H1 (cell line): ENCODE data around the gene BAIAP2. TPM values are rescaled to one million over a fixed set of nuclear protein-coding genes. Genes with fewer than 3 reads are reported as not detected.

ENCODE experiments used
- CTCF ChIA-PET: fragments of 300-600 bp; sonication (Branson Sonifier 250); formaldehyde crosslinking; loops from one replicate; lab custom pipeline; 2021; ENCODE audit not compliant: partially characterized antibody; lab: Charles Lee
- POLR2A ChIA-PET: fragments of 300-600 bp; sonication (Branson Sonifier 250); formaldehyde crosslinking; loops from one replicate; lab custom pipeline; 2021; ENCODE audit warnings: inconsistent platforms; ENCODE audit not compliant: partially characterized antibody; lab: Charles Lee
- DNase-seq, 2 experiments: peaks; one replicate each; pipeline versions ENCODE4 v3.0.0 to v3.0.0-alpha.2; 2010 to 2022; ENCODE audit warnings: low spot score in 2 of 2, low read depth in 1 of 2, mixed read lengths in 1 of 2
- FAIRE-seq: peaks from 2 replicates; lab custom pipeline; 2011; peaks lifted over from hg19 to GRCh38; lab: Jason Lieb, UNC
- H2AFZ ChIP-seq: 2 replicates; pipeline ENCODE4 v1.8.1; 2012; ENCODE audit warnings: low read length, inconsistent platforms
- H2AK5ac ChIP-seq: 2 replicates; pipeline ENCODE4 v1.6.1; 2013; ENCODE audit warnings: low read depth, low read length
- H2BK120ac ChIP-seq: replicated peaks from 2 replicates; pipeline ENCODE3; 2013; ENCODE audit warnings: low read depth, low read length, inconsistent platforms
- H2BK12ac ChIP-seq: 2 replicates; pipeline ENCODE4 v1.6.1; 2013; ENCODE audit warnings: low read depth, low read length
- H2BK15ac ChIP-seq: 2 replicates; pipeline ENCODE4 v1.6.1; 2013; ENCODE audit warnings: low read length
- H2BK20ac ChIP-seq: 2 replicates; pipeline ENCODE4 v1.6.1; 2013; ENCODE audit warnings: low read length
- H2BK5ac ChIP-seq: 2 replicates; pipeline ENCODE4 v1.6.1; 2013; ENCODE audit warnings: low read depth, low read length
- H3K14ac ChIP-seq: 2 replicates; pipeline ENCODE4 v1.6.1; 2013; ENCODE audit warnings: inconsistent platforms; ENCODE audit not compliant: insufficient read length
- H3K18ac ChIP-seq: 2 replicates; pipeline ENCODE4 v1.6.1; 2013; ENCODE audit warnings: low read length; ENCODE audit errors: extremely low read depth
- H3K23ac ChIP-seq: 2 replicates; pipeline ENCODE4 v1.6.1; 2013; ENCODE audit warnings: inconsistent platforms; ENCODE audit not compliant: insufficient read length
- H3K23me2 ChIP-seq: 2 replicates; pipeline ENCODE4 v1.6.1; 2013; ENCODE audit warnings: low read depth, low read length
- H3K27ac ChIP-seq: 2 replicates; pipeline ENCODE4 v1.6.1; 2011; ENCODE audit warnings: low read depth, low read length, inconsistent platforms
- H3K27me3 ChIP-seq, 4 experiments: replicated peaks in 1 of 4; 1 replicate in 1 of 4; 2 replicates in 3 of 4; pipeline versions ENCODE4 v1.6.1 to v1.8.1; 2011 to 2013; ENCODE audit warnings: low read length in 3 of 4, mild to moderate bottlenecking in 3 of 4, inconsistent platforms in 2 of 4, mixed read lengths in 2 of 4, moderate library complexity in 1 of 4; ENCODE audit not compliant: control insufficient read depth in 3 of 4, insufficient read depth in 3 of 4; ENCODE audit errors: extremely low read depth in 1 of 4
- H3K36me3 ChIP-seq, 4 experiments: 2 replicates each; pipeline versions ENCODE4 v1.6.1 to v1.8.1; 2011 to 2013; ENCODE audit warnings: mild to moderate bottlenecking in 4 of 4, low read length in 3 of 4, moderate library complexity in 2 of 4, control low read depth in 1 of 4, inconsistent platforms in 1 of 4; ENCODE audit not compliant: insufficient read depth in 4 of 4, control insufficient read depth in 2 of 4
- H3K4ac ChIP-seq: replicated peaks from 2 replicates; pipeline ENCODE3; 2013; ENCODE audit warnings: low read length, low read depth, mixed read lengths, inconsistent platforms; ENCODE audit not compliant: insufficient read length
- H3K4me1 ChIP-seq, 4 experiments: replicated peaks in 1 of 4; 1 replicate in 1 of 4; 2 replicates in 3 of 4; pipeline versions ENCODE4 v1.6.1 to v1.8.1; 2011 to 2013; ENCODE audit warnings: low read length in 3 of 4, inconsistent platforms in 2 of 4, mixed read lengths in 1 of 4; ENCODE audit not compliant: insufficient read depth in 4 of 4, control insufficient read depth in 3 of 4
- H3K4me2 ChIP-seq, 2 experiments: 2 replicates each; pipeline versions ENCODE4 v1.6.1 to v1.8.1; 2011 to 2013; ENCODE audit warnings: low read depth in 2 of 2, low read length in 2 of 2, control low read depth in 1 of 2, inconsistent platforms in 1 of 2, mild to moderate bottlenecking in 1 of 2; ENCODE audit not compliant: insufficient read depth in 1 of 2
- H3K4me3 ChIP-seq, 4 experiments: fragments of 200-600, 300-600 bp in 1 of 4; sonication (generic), shearing (Covaris generic), sonication (Bioruptor Twin) in 1 of 4; 2 replicates each; pipeline versions ENCODE4 v1.5.1 to v1.8.1; 2011 to 2016; ENCODE audit warnings: low read length in 4 of 4, low read depth in 3 of 4, control low read depth in 2 of 4, inconsistent platforms in 2 of 4, mild to moderate bottlenecking in 2 of 4, mixed read lengths in 1 of 4, moderate library complexity in 1 of 4; ENCODE audit not compliant: insufficient read depth in 2 of 4; ENCODE audit errors: extremely low read depth in 1 of 4
- H3K56ac ChIP-seq: replicated peaks from 2 replicates; pipeline ENCODE3; 2013; ENCODE audit warnings: low read depth, mild to moderate bottlenecking, mixed read lengths, low read length, inconsistent platforms; ENCODE audit not compliant: insufficient read length
- H3K79me1 ChIP-seq: 2 replicates; pipeline ENCODE4 v1.6.1; 2013; ENCODE audit warnings: low read depth, low read length, control low read depth
- H3K79me2 ChIP-seq, 2 experiments: 2 replicates each; pipeline versions ENCODE4 v1.6.1 to v1.8.1; 2012 to 2013; ENCODE audit warnings: low read length in 2 of 2, mild to moderate bottlenecking in 2 of 2, inconsistent platforms in 1 of 2; ENCODE audit not compliant: insufficient read depth in 2 of 2, control insufficient read depth in 1 of 2
- H3K9ac ChIP-seq, 4 experiments: replicated peaks in 1 of 4; 1 replicate in 1 of 4; 2 replicates in 3 of 4; pipeline versions ENCODE4 v1.6.1 to v1.8.1; 2011 to 2013; ENCODE audit warnings: low read depth in 3 of 4, low read length in 3 of 4, control low read depth in 2 of 4, mild to moderate bottlenecking in 2 of 4, moderate library complexity in 2 of 4, inconsistent platforms in 1 of 4; ENCODE audit errors: extremely low read depth in 1 of 4
- H3K9me3 ChIP-seq, 2 experiments: 2 replicates each; pipeline versions ENCODE4 v1.6.1 to v1.8.1; 2012 to 2013; ENCODE audit warnings: mild to moderate bottlenecking in 2 of 2, moderate library complexity in 2 of 2, control low read depth in 1 of 2, inconsistent platforms in 1 of 2, low read depth in 1 of 2, low read length in 1 of 2, mixed read lengths in 1 of 2; ENCODE audit not compliant: insufficient read depth in 2 of 2
- H4K20me1 ChIP-seq, 2 experiments: replicated peaks in 1 of 2; 2 replicates each; pipeline versions ENCODE3 to v1.8.1; 2011 to 2013; ENCODE audit warnings: inconsistent platforms in 2 of 2, low read length in 2 of 2, mild to moderate bottlenecking in 1 of 2; ENCODE audit not compliant: insufficient read depth in 2 of 2, control insufficient read depth in 1 of 2
- H4K5ac ChIP-seq: 2 replicates; pipeline ENCODE4 v1.6.1; 2013; ENCODE audit warnings: low read length, low read depth, mixed read lengths, inconsistent platforms; ENCODE audit not compliant: insufficient read length
- H4K8ac ChIP-seq: 2 replicates; pipeline ENCODE4 v1.8.0; 2013; ENCODE audit warnings: mild to moderate bottlenecking, moderate library complexity, low read length, inconsistent platforms; ENCODE audit not compliant: insufficient read depth; ENCODE audit errors: extremely low read depth
- H4K91ac ChIP-seq: replicated peaks from 2 replicates; pipeline ENCODE3; 2013; ENCODE audit warnings: low read length, mixed read lengths, inconsistent platforms; ENCODE audit not compliant: insufficient read length
- CBX5 ChIP-seq: fragments of 300-800, 300-1000 bp; sonication (generic); IDR thresholded peaks from 2 replicates; pipeline ENCODE4 v1.7.1; 2016; ENCODE audit warnings: antibody characterized with exemption, low read length, low read depth
- CBX8 ChIP-seq: fragments of 300-800, 300-1000 bp; sonication (generic); IDR thresholded peaks from 2 replicates; pipeline ENCODE4 v1.7.1; 2016; ENCODE audit warnings: low read depth, low read length, borderline replicate concordance
- CTCF ChIP-seq, 3 experiments: IDR thresholded peaks; 1 replicate in 2 of 3; 2 replicates in 1 of 3; pipeline versions ENCODE4 v1.5.1 to v1.6.1; 2011; ENCODE audit warnings: low read length in 3 of 3, mild to moderate bottlenecking in 3 of 3, inconsistent platforms in 2 of 3, low read depth in 1 of 3, moderate library complexity in 1 of 3; ENCODE audit not compliant: insufficient read depth in 1 of 3; ENCODE audit errors: control extremely low read depth in 1 of 3
- EGR1 ChIP-seq: IDR thresholded peaks from 2 replicates; pipeline ENCODE4 v1.6.1; 2011; ENCODE audit warnings: low read depth, low read length, borderline replicate concordance
- GABPA ChIP-seq: IDR thresholded peaks from 2 replicates; pipeline ENCODE4 v1.6.1; 2011; ENCODE audit warnings: mild to moderate bottlenecking, low read length, moderate library complexity, borderline replicate concordance; ENCODE audit not compliant: insufficient read depth
- KDM5A ChIP-seq: fragments of 200-600 bp; IDR thresholded peaks from 2 replicates; pipeline ENCODE4 v1.7.1; 2012; ENCODE audit warnings: mild to moderate bottlenecking, low read length, inconsistent platforms, mixed read lengths
- TAF1 ChIP-seq: IDR thresholded peaks from 2 replicates; pipeline ENCODE4 v1.6.1; 2011; ENCODE audit warnings: mild to moderate bottlenecking, low read depth, low read length
- USF2 ChIP-seq: IDR thresholded peaks from 2 replicates; pipeline ENCODE4 v1.6.1; 2011; ENCODE audit warnings: low read length, improper control_type of control experiment
- YY1 ChIP-seq: IDR thresholded peaks from 2 replicates; pipeline ENCODE4 v1.6.1; 2011; ENCODE audit warnings: low read depth, mild to moderate bottlenecking, low read length
- WGBS, 2 experiments: shearing (Covaris generic) in 1 of 2; methylation state at CpG; one replicate each; pipeline versions ENCODE4 v1.1.6 to v1.1.7; 2013 to 2015; ENCODE audit warnings: low lambda C conversion rate in 2 of 2, mixed read lengths in 2 of 2, inconsistent platforms in 1 of 2, low coverage in 1 of 2, missing lambda C conversion rate in 1 of 2; ENCODE audit not compliant: insufficient replicate concordance in 2 of 2, insufficient coverage in 1 of 2, insufficient read length in 1 of 2; ENCODE audit errors: extremely low coverage in 1 of 2, missing lambda C conversion rate in 1 of 2; 5-methylcytosine and 5-hydroxymethylcytosine counted together
- polyA plus RNA-seq, 7 experiments: library from polyadenylated mRNA; depleted of rRNA in 3 of 7; stranded (reverse) in 5 of 7; unstranded in 2 of 7; fragments of >200 nt in 5 of 7; fragments of 200-250 nt in 2 of 7; gene quantifications; 1 replicate in 5 of 7; 2 replicates in 1 of 7; 4 replicates in 1 of 7; pipeline versions ENCODE4 v1.2.1 to v1.2.3, GENCODE V29; 2011 to 2013; ENCODE audit warnings: missing spikeins in 2 of 7, mixed read lengths in 2 of 7
- total RNA-seq: library from RNA; stranded (reverse); fragmentation: NEBNext Ultra II Directional; extraction: Animal tissue kit (Norgen Biotek cat#: 25700); gene quantifications from 2 replicates; pipeline ENCODE4 v1.2.1, GENCODE V29; 2021

BAIAP2 gene
- total and polyA plus RNA-seq, 2 of the 8 experiments (the other 6 are each of a cell fraction or from before 2014, with no cell fraction given): 10.0 to 22.8 TPM

- WGBS, 2 experiments: 85% methylated on average over 12 of the region's 12 CpGs; no CpG with 5 or more reads in 1 of the 2 experiments
- POLR2A ChIA-PET: interaction anchor here (0.6 to 5.9 kb wide), 3 partner anchors 7 to 212 kb away, joined by 3 to 41 read pairs (median 3); partner anchors contain the start of gene BAIAP2
- FAIRE-seq: no peak
- H3K14ac ChIP-seq: no peak overlapping the region
- 0 out of 2 replicates have a peak overlapping the region, but pooled peaks have one; percentile 42 for H4K8ac ChIP-seq
- H3K9ac ChIP-seq: no peak overlapping the region
- H2BK120ac ChIP-seq: no peak overlapping the region
- H3K79me2 ChIP-seq: no peaks in the 10 kb centered on the region
- peak overlapping the region; percentile 17; the same call in 1 of the 2 replicates for H2BK12ac ChIP-seq
- no peak overlapping the region for H4K5ac ChIP-seq
- H3K56ac ChIP-seq: no peak overlapping the region
- no peak overlapping the region; the same call in 1 of the 2 replicates for H2BK15ac ChIP-seq
- no peak overlapping the region for H2AK5ac ChIP-seq
- H3K4ac ChIP-seq: no peak overlapping the region
- H3K36me3 ChIP-seq: no peaks in the 10 kb centered on the region
- no peak overlapping the region for H4K91ac ChIP-seq
- H4K20me1 ChIP-seq: peaks cover 0 to 5% of the 10 kb centered on the region in 2 experiments
- H3K23me2 ChIP-seq: no peaks in the 10 kb centered on the region
- peaks cover 0 to 4% (median under 1%) of the 10 kb centered on the region in 4 experiments; a peak in 2 of 7 replicates for H3K4me1 ChIP-seq
- no peak overlapping the region for H3K18ac ChIP-seq
- H3K27me3 ChIP-seq: peaks cover 0 to 2% (median under 1%) of the 10 kb centered on the region in 4 experiments; a peak in 5 of 7 replicates
- H2BK5ac ChIP-seq: no peak overlapping the region
- H3K27ac ChIP-seq: no peak overlapping the region
- 0 out of 2 replicates have a peak, but pooled peaks cover 2% of the 10 kb centered on the region for H3K79me1 ChIP-seq
- no peak for DNase-seq
- no peak overlapping the region for H3K4me3 ChIP-seq
- H2BK20ac ChIP-seq: no peak overlapping the region
- no peak overlapping the region for H2AFZ ChIP-seq
- CTCF ChIA-PET: interaction anchor here (0.9 to 12.9 kb wide), 4 partner anchors 9 to 68 kb away, joined by 4 to 110 read pairs (median 7); no protein-coding TSS in a partner anchor
- H3K4me2 ChIP-seq: no peak overlapping the region
- no peaks in the 10 kb centered on the region; a peak in 1 of 4 replicates for H3K9me3 ChIP-seq
- no peak overlapping the region for H3K23ac ChIP-seq
- TF ChIP-seq TAF1 (no peak), EGR1 (no peak), YY1 (no peak), GABPA (no peak), CTCF (IDR thresholded peaks at IDR 0.05; ENCODE audit: control extremely low read depth in 1 of 3, insufficient read depth in 1 of 3, low read depth in 1 of 3, low read length in 3 of 3) (no peak), CBX8 (no peak), CBX5 (no peak), USF2 (no peak), KDM5A (no peak)
Observed at GRCh38 chr17:81028506-81028858, 6.5 kb upstream of the BAIAP2 start.
